Common myeloid progenitor, CD34-positive (primary cell): ENCODE data around the gene AMIGO1.

Experiments
- CTCF ChIA-PET: fragments of 350-600 bp; sonication (Branson Sonifier 250); formaldehyde crosslinking; loops from one replicate; lab custom pipeline; 2021; ENCODE audit warnings: antibody characterized with exemption; lab: Charles Lee
- POLR2A ChIA-PET: fragments of 350-600 bp; sonication (Branson Sonifier 250); formaldehyde crosslinking; loops from one replicate; lab custom pipeline; 2021; ENCODE audit warnings: antibody characterized with exemption; lab: Charles Lee
- DNase-seq, 3 donors: peaks; one replicate each; pipeline versions ENCODE4 v3.0.0 to v3.0.0-alpha.2; 2013
- H3K27ac ChIP-seq, 2 experiments: 1 replicate in 1 of 2; 2 replicates in 1 of 2; pipeline ENCODE4 v1.7.0; 2013; ENCODE audit warnings: inconsistent platforms in 2 of 2, low read length in 2 of 2, mild to moderate bottlenecking in 2 of 2, low read depth in 1 of 2, moderate library complexity in 1 of 2; ENCODE audit not compliant: severe bottlenecking in 2 of 2, insufficient read depth in 1 of 2, poor library complexity in 1 of 2
- H3K27me3 ChIP-seq, 5 experiments: replicated peaks in 2 of 5; 1 replicate in 3 of 5; 2 replicates in 2 of 5; pipeline versions ENCODE4 v1.6.1 to v1.7.0; 2013; ENCODE audit warnings: low read length in 4 of 5, mild to moderate bottlenecking in 2 of 5, moderate library complexity in 2 of 5, inconsistent platforms in 1 of 5; ENCODE audit not compliant: insufficient read depth in 5 of 5, control insufficient read depth in 4 of 5
- H3K36me3 ChIP-seq, 4 experiments: 1 replicate in 2 of 4; 2 replicates in 2 of 4; pipeline versions ENCODE4 v1.6.1 to v1.7.0; 2013; ENCODE audit warnings: low read length in 3 of 4, control low read depth in 1 of 4, mild to moderate bottlenecking in 1 of 4; ENCODE audit not compliant: control insufficient read depth in 4 of 4, insufficient read depth in 4 of 4
- H3K4me1 ChIP-seq, 4 experiments: 1 replicate in 3 of 4; 2 replicates in 1 of 4; pipeline versions ENCODE4 v1.6.1 to v1.7.1; 2013; ENCODE audit warnings: low read length in 3 of 4, mild to moderate bottlenecking in 3 of 4, control low read depth in 1 of 4, inconsistent platforms in 1 of 4, moderate library complexity in 1 of 4; ENCODE audit not compliant: control insufficient read depth in 4 of 4, insufficient read depth in 4 of 4; ENCODE audit errors: control extremely low read depth in 1 of 4
- H3K4me3 ChIP-seq, 7 experiments: 1 replicate in 4 of 7; 2 replicates in 3 of 7; pipeline versions ENCODE4 v1.5.1 to v1.7.0; 2013; ENCODE audit warnings: mild to moderate bottlenecking in 7 of 7, low read length in 6 of 7, moderate library complexity in 6 of 7, inconsistent platforms in 2 of 7, low read depth in 2 of 7, control low read depth in 1 of 7; ENCODE audit not compliant: insufficient read depth in 4 of 7, control insufficient read depth in 1 of 7; ENCODE audit errors: extremely low read depth in 1 of 7
- H3K9me3 ChIP-seq, 5 experiments: 1 replicate in 4 of 5; 2 replicates in 1 of 5; pipeline versions ENCODE4 v1.6.1 to v1.7.1; 2013; ENCODE audit warnings: low read length in 4 of 5, mild to moderate bottlenecking in 2 of 5, inconsistent platforms in 1 of 5, low read depth in 1 of 5, moderate library complexity in 1 of 5; ENCODE audit not compliant: control insufficient read depth in 4 of 5, insufficient read depth in 2 of 5; ENCODE audit errors: control extremely low read depth in 1 of 5
- WGBS: methylation state at CpG from one replicate; pipeline ENCODE4 v1.1.5; 2013; ENCODE audit not compliant: insufficient coverage; 5-methylcytosine and 5-hydroxymethylcytosine counted together

The AMIGO1 gene

GRCh38 chr1:109484519-109484975 lies 25.0 kb downstream of the AMIGO1 start:
- Histone ChIP-seq H3K4me1 (peaks cover 0 to 19% (median 16%) of the 10 kb centered on the region in 4 experiments), H3K36me3 (peaks cover 0 to 24% (median 7%) of the 10 kb centered on the region in 4 experiments), H3K27me3 (peaks cover 0 to 26% (median 14%) of the 10 kb centered on the region in 5 experiments), H3K9me3 (no peaks in the 10 kb centered on the region), H3K4me3 (peak overlapping the region; percentile 54 to 90 (median 73)), H3K27ac (peak overlapping the region in 1 of 2 experiments; percentile 94)
- WGBS: 29% methylated on average over 9 of the region's 15 CpGs
- ChIA-PET CTCF (interaction anchor here (1.2 to 39.1 kb wide), 4 partner anchors 9 to 50 kb away, joined by 8 to 1203 read pairs (median 121); partner anchors contain the start of genes AMIGO1, CYB561D1 and GPR61), POLR2A (interaction anchor here (1.4 kb wide), 1 partner anchor 59 kb away, joined by 3 read pairs; no protein-coding TSS in a partner anchor)
- no peak for DNase-seq

GRCh38 chr1:109483672-109484518 lies 25.6 kb downstream of the AMIGO1 start, which contains the start of gene ATXN7L2:
Gene ATXN7L2, plus strand, starts transcription at chr1:109483905. Its CDS starts 49 bp downstream, at chr1:109483954.
- CTCF ChIA-PET: interaction anchor here (0.7 to 39.1 kb wide), 6 partner anchors 9 to 283 kb away, joined by 3 to 1203 read pairs (median 6); partner anchors contain the start of genes AMIGO1, CYB561D1 and GPR61
- peaks cover 0 to 20% (median 16%) of the 10 kb centered on the region in 4 experiments for H3K4me1 ChIP-seq
- POLR2A ChIA-PET: interaction anchor here (1.0 to 1.4 kb wide), 2 partner anchors 57 to 58 kb away, joined by 3 read pairs; no protein-coding TSS in a partner anchor
- H3K36me3 ChIP-seq: peaks cover 0 to 18% (median 5%) of the 10 kb centered on the region in 4 experiments
- peak within 1 kb of the TSS; percentile 87 to 94 for H3K27ac ChIP-seq
- H3K4me3 ChIP-seq: peak within 1 kb of the TSS; percentile 54 to 90 (median 77)
- peak; percentile 88 to 94 (median 94) for DNase-seq
- H3K27me3 ChIP-seq: peaks cover 0 to 30% (median 14%) of the 10 kb centered on the region in 5 experiments
- 0% methylated on average over 53 of the region's 73 CpGs for WGBS
- H3K9me3 ChIP-seq: no peaks in the 10 kb centered on the region

GRCh38 chr1:109482791-109483671 lies 26.5 kb downstream of the AMIGO1 start:
- H3K36me3 ChIP-seq: peaks cover 0 to 10% (median 4%) of the 10 kb centered on the region in 4 experiments
- H3K9me3 ChIP-seq: no peaks in the 10 kb centered on the region
- no peak overlapping the region for H3K27ac ChIP-seq
- 9% methylated on average over 18 of the region's 29 CpGs for WGBS
- POLR2A ChIA-PET: interaction anchor here (0.5 to 1.4 kb wide), 3 partner anchors 18 to 58 kb away, joined by 3 read pairs; no protein-coding TSS in a partner anchor
- H3K4me1 ChIP-seq: peaks cover 0 to 22% (median 18%) of the 10 kb centered on the region in 4 experiments
- H3K27me3 ChIP-seq: peaks cover 0 to 30% (median 14%) of the 10 kb centered on the region in 5 experiments
- peak; percentile 67 to 80 (median 73) for DNase-seq
- H3K4me3 ChIP-seq: peak overlapping the region; percentile 42 to 84 (median 67)
- CTCF ChIA-PET: interaction anchor here (0.7 to 39.1 kb wide), 8 partner anchors 8 to 282 kb away, joined by 3 to 1203 read pairs (median 4); partner anchors contain the start of genes AMIGO1, CYB561D1 and GPR61

GRCh38 chr1:109482242-109482641 lies 27.3 kb downstream of the AMIGO1 start:
- Histone ChIP-seq H3K9me3 (no peaks in the 10 kb centered on the region), H3K4me1 (peaks cover 0 to 25% (median 23%) of the 10 kb centered on the region in 4 experiments), H3K4me3 (no peak overlapping the region), H3K27ac (no peak overlapping the region), H3K36me3 (peaks cover 0 to 3% (median 0%) of the 10 kb centered on the region in 4 experiments), H3K27me3 (peaks cover 0 to 32% (median 18%) of the 10 kb centered on the region in 5 experiments)
- CTCF ChIA-PET: interaction anchor here (1.1 to 39.1 kb wide), 6 partner anchors 9 to 281 kb away, joined by 3 to 1203 read pairs (median 3); partner anchors contain the start of gene GPR61
- DNase-seq: no peak
- POLR2A ChIA-PET: no interaction called here

GRCh38 chr1:109481646-109482045 lies 27.9 kb downstream of the AMIGO1 start:
- no peak for DNase-seq
- H3K27me3 ChIP-seq: peaks cover 0 to 32% (median 20%) of the 10 kb centered on the region in 5 experiments
- POLR2A ChIA-PET: no interaction called here
- H3K9me3 ChIP-seq: no peaks in the 10 kb centered on the region
- H3K36me3 ChIP-seq: no peaks in the 10 kb centered on the region
- WGBS: 91% methylated on average over 2 of the region's 2 CpGs
- CTCF ChIA-PET: interaction anchor here (1.1 to 39.1 kb wide), 4 partner anchors 9 to 53 kb away, joined by 3 to 1203 read pairs (median 4); partner anchors contain the start of gene GPR61
- no peak overlapping the region for H3K27ac ChIP-seq
- peaks cover 0 to 25% (median 23%) of the 10 kb centered on the region in 4 experiments for H3K4me1 ChIP-seq
- H3K4me3 ChIP-seq: no peak overlapping the region

- CTCF ChIA-PET: interaction anchor here (1.2 to 1.7 kb wide), 4 partner anchors 11 to 52 kb away, joined by 3 to 8 read pairs (median 5); no protein-coding TSS in a partner anchor
- H3K4me3 ChIP-seq: no peak overlapping the region
- H3K9me3 ChIP-seq: no peaks in the 10 kb centered on the region
- no peak for DNase-seq
- POLR2A ChIA-PET: no interaction called here
- H3K36me3 ChIP-seq: no peaks in the 10 kb centered on the region
- peaks cover 0 to 24% (median 21%) of the 10 kb centered on the region in 4 experiments for H3K4me1 ChIP-seq
- WGBS: 96% methylated on average over 3 of the region's 3 CpGs
- no peak overlapping the region for H3K27ac ChIP-seq
- peaks cover 3 to 36% (median 23%) of the 10 kb centered on the region in 5 experiments for H3K27me3 ChIP-seq
Observed at GRCh38 chr1:109479901-109480300, 29.6 kb downstream of the AMIGO1 start.
